HEK293 (cell line): Measurements from ENCODE around the gene OPCML.

ENCODE experiments used
- ATF2 ChIP-seq: fragments of 450-650 bp; formaldehyde crosslinking; IDR thresholded peaks from 2 replicates; pipeline ENCODE4 v1.5.1; 2016; ENCODE audit warnings: missing biosample characterization, missing genetic modification characterization, low read depth
- CTCF ChIP-seq: fragments of 450-650 bp; formaldehyde crosslinking; IDR thresholded peaks from 2 replicates; pipeline ENCODE4 v1.5.1; 2016; ENCODE audit warnings: missing biosample characterization, missing genetic modification characterization
- EGR2 ChIP-seq: fragments of 450-650 bp; formaldehyde crosslinking; IDR thresholded peaks from 2 replicates; pipeline ENCODE4 v1.5.1; 2016; ENCODE audit warnings: low read depth, missing biosample characterization, missing genetic modification characterization
- ZNF121 ChIP-seq: fragments of 450-650 bp; formaldehyde crosslinking; IDR thresholded peaks from 2 replicates; pipeline ENCODE4 v1.5.1; 2016; ENCODE audit warnings: missing biosample characterization, missing genetic modification characterization
- ZNF132 ChIP-seq: fragments of 450-650 bp; formaldehyde crosslinking; IDR thresholded peaks from 2 replicates; pipeline ENCODE4 v1.5.1; 2017; ENCODE audit warnings: missing biosample characterization, missing genetic modification characterization, borderline replicate concordance
- ZNF837 ChIP-seq: fragments of 450-650 bp; formaldehyde crosslinking; IDR thresholded peaks from 2 replicates; pipeline ENCODE4 v1.5.1; 2016; ENCODE audit warnings: missing biosample characterization, missing genetic modification characterization
- ZSCAN18 ChIP-seq: fragments of 450-650 bp; formaldehyde crosslinking; IDR thresholded peaks from 2 replicates; pipeline ENCODE4 v1.5.1; 2016; ENCODE audit warnings: missing biosample characterization, missing genetic modification characterization

- TF ChIP-seq ZNF837 (tag by site-specific recombination): no peak
- no peak for TF ChIP-seq ZNF121
- no peak for TF ChIP-seq CTCF (tag by site-specific recombination)
- TF ChIP-seq EGR2 (tag by site-specific recombination): no peak
- no peak for TF ChIP-seq ATF2 (tag by site-specific recombination)
- TF ChIP-seq ZNF132 (tag by site-specific recombination): no peak
- TF ChIP-seq ZSCAN18 (tag by site-specific recombination): no peak
Observed at GRCh38 chr11:132671851-132672370, 860.4 kb downstream of the OPCML start.
